SKM-1 (cell line): ENCODE data around the gene CALML4.
"Not testable (repeated sequence)": the region's sequence is repeated elsewhere in the genome, so short reads cannot be mapped to it uniquely, and the experiment has no call there.

Experiments used
- DNase-seq: peaks from one replicate; lab custom pipeline; 2025; ENCODE audit not compliant: unreplicated experiment; lab: John Stamatoyannopoulos, UW

CALML4 gene

GRCh38 chr15:68225442-68225841 is 20.3 kb upstream of the CALML4 start:
- DNase-seq: not testable (repeated sequence)

- no peak for DNase-seq
Observed at GRCh38 chr15:68224546-68225250, 19.6 kb upstream of the CALML4 start.

GRCh38 chr15:68224108-68224507 is 19.0 kb upstream of the CALML4 start:
- DNase-seq: no peak

GRCh38 chr15:68223171-68223570 is 18.0 kb upstream of the CALML4 start:
- no peak for DNase-seq

- DNase-seq: not testable (repeated sequence)
Observed at GRCh38 chr15:68222432-68222743, 17.3 kb upstream of the CALML4 start.

- not testable (repeated sequence) for DNase-seq
Observed at GRCh38 chr15:68221530-68222431, 16.6 kb upstream of the CALML4 start.

- no peak for DNase-seq
Observed at GRCh38 chr15:68220967-68221366, 15.8 kb upstream of the CALML4 start.

- no peak for DNase-seq
Observed at GRCh38 chr15:68220489-68220888, 15.4 kb upstream of the CALML4 start.

GRCh38 chr15:68218847-68219798 is 14.0 kb upstream of the CALML4 start:
- no peak for DNase-seq

- DNase-seq: no peak
Observed at GRCh38 chr15:68218331-68218730, 13.2 kb upstream of the CALML4 start.

- DNase-seq: no peak
Observed at GRCh38 chr15:68217341-68217740, 12.2 kb upstream of the CALML4 start.

- DNase-seq: no peak
Observed at GRCh38 chr15:68214838-68215254, 9.7 kb upstream of the CALML4 start.

GRCh38 chr15:68213991-68214837 is 9.1 kb upstream of the CALML4 start:
- no peak for DNase-seq

GRCh38 chr15:68213491-68213845 is 8.3 kb upstream of the CALML4 start:
- not testable (repeated sequence) for DNase-seq

GRCh38 chr15:68211656-68212320 is 6.7 kb upstream of the CALML4 start:
- no peak for DNase-seq

- no peak for DNase-seq
Observed at GRCh38 chr15:68210821-68211655, 5.9 kb upstream of the CALML4 start.

- DNase-seq: no peak
Observed at GRCh38 chr15:68210409-68210756, 5.3 kb upstream of the CALML4 start.

- DNase-seq: no peak
Observed at GRCh38 chr15:68209735-68210408, 4.7 kb upstream of the CALML4 start.

- no peak for DNase-seq
Observed at GRCh38 chr15:68209272-68209671, 4.1 kb upstream of the CALML4 start.
